HG03521 (cell line): ENCODE data around the gene TULP3.

Source experiments
- ATAC-seq: cut with Tn5 transposase; IDR thresholded peaks from one replicate; pipeline ENCODE4 v1.9.1; 2021; ENCODE audit warnings: mild to moderate bottlenecking, moderate library complexity; ENCODE audit not compliant: unreplicated experiment

Gene TULP3

DNA sequence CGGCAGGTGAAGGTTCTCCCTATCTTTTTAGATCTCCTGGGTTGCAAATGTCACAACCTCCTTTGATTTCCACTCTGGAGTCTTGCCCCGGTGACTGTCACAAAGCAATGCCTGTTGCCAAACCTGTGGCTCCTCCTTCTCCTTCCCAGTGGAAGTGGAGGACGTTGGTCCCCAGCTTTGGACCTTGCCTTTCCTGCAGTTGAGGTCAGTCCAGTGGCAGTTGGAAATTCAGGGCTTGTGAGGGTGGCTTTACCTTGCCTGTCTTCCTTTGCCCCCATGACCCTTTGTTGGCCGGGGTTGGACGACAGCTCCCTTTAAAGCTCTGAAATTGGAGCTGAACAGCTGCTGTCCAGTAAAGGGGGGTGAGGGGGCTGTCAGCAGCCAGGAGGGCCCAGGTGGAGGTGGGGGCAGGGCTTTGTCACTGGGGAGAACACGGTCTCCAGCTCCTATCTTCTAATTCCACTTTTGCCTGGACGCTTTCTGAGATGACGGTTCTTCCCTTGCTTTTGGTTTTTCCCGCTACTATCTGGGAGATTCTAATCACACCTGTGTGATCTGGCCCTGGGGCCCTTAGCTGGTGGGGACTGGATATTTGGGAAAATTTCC lies 72.6 kb downstream of the TULP3 start:
- ATAC-seq: no peak

DNA sequence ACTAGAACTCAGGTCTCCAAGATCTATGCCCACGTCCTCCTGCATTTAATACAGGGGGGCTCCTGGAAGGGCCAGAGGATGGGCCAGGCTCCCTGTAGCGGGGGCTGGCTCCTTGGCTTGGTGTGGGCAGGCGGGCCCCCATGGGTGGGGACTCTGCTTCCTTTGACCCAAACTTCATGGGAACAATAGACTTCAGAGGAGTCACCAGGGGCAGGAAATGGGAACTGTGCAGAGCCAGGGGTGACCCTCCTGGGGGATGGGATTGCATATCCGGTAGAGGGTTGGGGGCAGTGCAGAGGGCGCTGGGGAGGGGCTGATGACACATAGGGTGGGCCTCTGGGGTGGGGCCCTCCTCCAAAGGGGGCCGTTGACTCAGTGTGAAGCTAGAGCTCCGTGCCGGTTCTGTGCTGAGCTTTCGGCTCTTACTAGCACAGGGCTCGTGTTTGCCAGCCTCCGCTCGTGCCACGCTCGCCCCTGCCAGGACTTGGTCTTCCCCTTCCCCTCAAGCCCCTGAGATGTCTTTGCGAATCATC lies 73.1 kb downstream of the TULP3 start:
- no peak for ATAC-seq

DNA sequence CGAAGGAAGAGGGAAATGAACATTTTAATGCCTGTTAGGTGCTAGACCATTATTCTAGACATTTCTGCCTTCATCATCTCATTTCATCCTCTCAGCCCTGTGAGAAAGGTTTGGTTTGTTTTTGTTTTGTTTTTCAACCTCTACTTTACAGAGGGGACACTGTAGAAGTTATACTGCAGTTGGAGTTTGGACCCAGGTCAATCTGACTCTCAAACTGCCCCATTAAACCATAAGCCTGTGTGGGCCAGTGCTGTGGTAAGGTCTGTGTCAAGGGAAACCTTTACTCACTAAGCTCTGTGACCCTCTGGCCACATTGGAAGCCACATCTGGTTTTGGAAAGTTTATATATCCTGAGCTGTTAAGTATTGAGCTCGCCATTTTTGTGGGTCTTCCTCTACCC lies 77.0 kb downstream of the TULP3 start:
- ATAC-seq: no peak

DNA sequence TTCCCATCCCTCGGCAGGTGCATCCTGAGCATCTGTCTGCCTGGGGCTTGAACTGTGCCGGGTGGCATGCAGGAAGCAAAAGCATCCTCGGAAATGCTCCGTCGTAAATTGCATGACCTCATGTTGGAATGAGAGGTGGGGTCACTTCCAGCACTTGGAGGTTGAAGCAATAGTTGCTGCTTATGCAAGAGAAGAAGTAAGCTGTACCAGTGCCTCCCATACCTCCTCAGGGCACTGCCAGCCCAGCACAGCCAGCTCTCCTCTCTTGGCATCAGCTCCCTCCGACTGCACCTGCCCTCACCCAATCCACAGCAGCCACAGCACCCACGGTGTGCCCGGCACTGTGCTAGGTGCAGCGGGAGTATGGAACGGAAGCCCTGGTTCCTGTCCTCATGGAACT lies 80.1 kb downstream of the TULP3 start:
- ATAC-seq: no peak

DNA sequence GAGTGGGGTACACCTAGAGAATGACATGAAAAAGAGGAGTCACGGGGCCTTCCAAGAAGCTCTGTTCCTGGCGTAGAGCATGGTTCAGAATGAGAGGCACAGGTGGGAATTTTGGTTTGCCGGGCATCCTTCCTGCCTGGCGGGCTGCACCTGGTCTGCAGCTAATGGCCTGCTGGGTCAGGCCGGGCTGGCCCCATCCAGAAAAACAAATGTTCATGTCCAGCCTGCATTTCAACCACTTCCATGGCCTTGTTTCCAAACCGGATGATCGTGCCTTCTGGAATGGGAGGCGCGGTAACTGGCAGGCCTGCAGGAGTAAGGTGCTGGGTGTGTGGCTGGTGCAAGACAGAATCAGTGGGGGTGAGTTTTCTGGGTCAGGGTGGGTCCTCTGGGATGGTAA lies 82.9 kb downstream of the TULP3 start:
- no peak for ATAC-seq

DNA sequence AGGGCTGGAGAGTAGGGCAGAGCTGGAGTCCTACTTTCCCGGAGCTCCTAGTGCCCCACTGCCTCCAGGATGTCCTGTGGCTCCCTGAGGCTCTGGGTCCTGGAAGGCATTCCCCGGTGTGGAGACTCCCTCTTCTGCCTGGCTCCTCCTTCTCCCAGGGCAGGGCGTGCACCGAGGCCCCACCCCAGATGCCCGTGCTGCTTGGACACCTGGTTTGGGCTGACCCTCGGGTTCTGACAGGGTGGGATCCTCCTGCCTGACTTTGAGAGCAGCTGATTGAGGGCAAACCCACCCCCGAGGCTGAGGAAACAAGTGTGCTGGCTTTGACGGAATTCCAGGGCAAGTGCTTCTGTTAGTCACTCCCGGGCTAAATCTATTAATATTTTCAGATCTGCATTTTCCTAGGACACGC lies 83.9 kb downstream of the TULP3 start:
- ATAC-seq: no peak

DNA sequence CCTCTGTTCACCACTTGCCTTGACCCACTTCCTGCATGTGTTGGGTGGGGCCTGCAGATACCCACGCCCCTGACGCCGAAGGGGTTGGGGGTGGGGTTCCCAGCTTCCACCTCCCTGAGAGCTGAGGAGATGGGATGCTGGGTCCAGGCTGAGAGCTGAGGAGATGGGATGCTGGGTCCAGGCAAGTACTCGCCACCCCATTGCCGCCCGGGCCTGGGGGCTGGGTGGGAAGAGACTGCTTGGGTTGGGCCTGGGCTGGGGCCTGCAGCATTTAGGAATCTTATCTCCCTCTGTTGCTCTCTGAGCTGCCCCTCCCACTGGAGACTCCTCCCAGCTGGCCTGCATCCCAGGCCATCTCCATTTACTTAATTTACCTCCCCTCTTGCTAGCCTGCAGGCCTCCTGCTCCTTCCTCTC lies 85.9 kb downstream of the TULP3 start:
- no peak for ATAC-seq

DNA sequence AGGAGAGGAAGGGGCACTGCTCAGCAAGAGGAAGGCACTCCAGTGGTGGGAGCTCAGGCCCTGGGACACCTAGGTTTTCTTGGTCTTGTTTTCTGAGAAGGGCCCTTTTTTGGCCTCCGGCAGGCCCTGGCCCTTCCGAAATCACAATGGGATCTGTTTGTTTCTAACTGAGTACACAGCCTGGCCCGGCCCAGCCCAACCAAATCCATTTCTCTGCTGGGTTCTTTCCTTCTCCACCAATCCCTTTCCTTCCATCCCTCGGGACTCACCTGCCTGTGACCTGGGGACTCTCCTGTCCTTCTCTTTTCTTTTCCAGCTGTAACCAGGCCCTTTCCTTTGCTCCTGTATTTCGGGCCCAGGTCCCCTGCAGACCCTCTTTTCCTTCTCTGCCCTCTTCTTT lies 87.1 kb downstream of the TULP3 start:
- no peak for ATAC-seq

DNA sequence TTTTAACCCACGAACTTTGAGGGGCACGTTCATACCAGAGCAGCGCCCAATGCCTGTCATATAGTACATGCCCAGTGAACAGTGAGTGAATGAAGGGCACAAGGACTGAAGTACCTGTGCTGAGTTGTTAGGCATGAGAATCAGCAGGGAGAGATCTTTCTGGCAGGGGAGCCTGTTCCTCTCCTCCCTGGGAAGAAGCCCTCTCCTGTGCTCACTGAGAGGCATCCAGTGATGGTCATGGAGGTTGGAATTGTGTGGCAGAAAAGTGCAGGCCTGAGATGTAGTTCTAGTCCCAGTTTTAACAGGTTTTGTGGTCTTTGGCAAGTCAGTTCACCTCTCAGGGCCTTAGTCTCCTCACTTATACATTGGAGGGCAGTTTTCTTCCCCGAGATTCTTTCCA lies 89.1 kb downstream of the TULP3 start:
- ATAC-seq: no peak

DNA sequence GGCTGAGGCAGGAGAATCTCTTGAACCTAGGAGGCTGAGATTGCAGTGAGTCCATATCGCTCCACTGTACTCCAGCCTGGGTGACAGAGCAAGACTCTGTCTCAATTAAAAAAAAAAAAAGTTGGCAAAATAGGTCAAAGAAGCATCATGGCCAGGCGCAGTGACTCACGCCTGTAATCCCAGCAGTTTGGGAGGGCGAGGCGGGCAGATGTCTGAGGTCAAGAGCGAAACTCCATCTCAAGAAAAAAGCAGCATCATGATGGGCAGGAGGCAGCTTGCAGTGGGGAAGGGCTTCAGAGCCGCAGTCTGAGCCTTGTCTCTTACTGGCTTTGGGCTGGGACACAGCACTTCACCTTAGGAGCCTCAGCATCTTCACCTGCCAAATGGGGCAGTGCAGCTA lies 89.9 kb downstream of the TULP3 start:
- no peak for ATAC-seq

DNA sequence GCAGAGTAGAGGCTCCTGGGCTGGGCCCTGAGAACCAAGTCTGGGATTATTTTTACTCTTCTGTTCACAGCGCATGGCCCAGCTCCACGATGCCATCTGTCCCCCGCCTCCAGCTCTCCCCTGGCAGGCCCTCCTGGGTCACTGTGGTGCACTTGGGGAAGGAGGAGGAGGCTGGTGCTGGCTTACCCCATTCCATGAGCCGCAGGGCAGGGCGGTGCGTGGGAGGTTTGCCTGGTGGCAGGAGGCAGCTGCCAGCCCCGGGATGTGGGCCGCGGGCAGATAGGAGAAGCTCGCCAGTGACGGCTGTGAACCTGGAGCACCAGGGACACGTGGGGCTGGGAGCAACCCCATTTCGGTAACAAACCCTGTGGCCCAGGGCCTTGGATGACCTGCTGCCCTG lies 91.7 kb downstream of the TULP3 start:
- ATAC-seq: no peak

DNA sequence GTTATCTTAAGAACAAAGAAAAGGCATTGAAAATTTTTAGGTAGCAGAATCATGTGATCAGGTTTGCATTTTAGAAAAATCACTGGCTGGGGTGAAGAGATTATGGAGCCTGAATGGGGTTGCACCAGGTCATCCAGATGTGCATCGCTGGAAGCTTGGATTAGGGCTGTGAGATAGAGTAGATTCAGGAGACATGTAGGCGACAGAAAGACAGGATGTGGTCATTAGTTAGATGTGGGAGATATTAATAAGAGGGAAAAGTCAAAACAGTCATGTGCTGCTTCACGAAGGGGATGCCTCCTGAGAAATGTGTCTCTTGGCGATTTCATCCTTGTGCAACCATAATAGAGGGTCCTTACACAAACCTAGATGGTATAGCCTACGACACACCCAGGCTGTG lies 93.6 kb downstream of the TULP3 start:
- no peak for ATAC-seq

DNA sequence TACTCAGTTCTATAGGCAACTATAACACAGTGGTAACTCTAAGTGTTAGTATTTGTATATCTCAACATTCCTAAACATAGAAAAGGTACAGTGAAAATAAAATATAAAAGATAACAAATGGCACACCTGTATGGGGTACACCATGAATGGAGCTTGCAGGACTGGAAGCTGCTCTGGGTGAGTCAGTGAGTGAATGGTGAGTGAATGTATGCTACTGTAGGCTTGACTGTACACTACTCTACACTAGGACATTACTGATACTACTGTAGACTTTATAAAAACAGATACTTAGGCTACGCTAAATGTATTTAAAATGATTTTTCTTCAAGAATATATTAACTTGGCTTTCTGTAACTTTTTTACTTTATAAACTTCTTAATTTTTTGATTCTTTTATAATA lies 94.0 kb downstream of the TULP3 start:
- no peak for ATAC-seq

DNA sequence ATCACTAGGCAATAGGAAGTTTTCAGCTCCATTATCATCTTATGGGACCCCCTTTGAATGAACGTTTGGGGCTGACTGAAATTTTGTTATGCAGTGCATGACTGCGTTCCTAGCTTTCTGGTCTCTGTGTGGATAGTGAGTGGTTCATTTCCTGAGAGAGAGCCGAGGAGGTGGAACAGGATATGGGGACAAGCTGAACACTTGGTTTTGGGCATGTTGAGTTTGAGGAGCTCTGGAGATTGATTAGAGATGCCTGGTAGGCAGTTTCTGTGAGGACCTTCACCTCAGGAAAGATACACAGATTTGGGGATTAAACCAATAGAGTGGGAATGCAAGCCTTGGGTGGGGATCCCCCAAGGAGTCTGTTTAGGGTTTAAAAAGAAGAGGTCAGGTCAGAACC lies 96.2 kb downstream of the TULP3 start:
- ATAC-seq: no peak

DNA sequence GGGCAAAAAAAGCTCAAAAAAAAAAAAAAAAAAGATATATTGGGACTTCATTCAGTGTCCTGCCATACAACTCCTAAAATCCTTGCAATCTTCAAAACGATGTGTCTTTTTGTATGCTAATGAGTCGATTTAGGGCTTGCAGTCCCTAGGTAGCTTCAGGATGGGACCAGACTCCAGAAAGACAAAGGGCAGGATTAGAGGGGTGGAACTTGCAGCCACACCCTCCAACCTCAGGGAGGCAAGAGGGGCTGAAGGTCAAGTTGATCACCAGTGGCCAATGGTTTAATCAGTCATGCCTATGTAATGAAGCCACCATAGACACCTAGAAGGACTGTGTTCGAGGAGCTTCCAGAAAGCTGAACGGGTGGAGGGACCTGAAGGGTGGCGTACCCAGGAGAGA lies 97.8 kb downstream of the TULP3 start:
- no peak for ATAC-seq
